GM13977 (cell line): ENCODE data around the gene EPC1.
A peak's percentile ranks its signal among the peaks of the same experiment; 100 is the strongest.

ENCODE experiments used
- DNase-seq: peaks from one replicate; pipeline ENCODE4 v3.0.0; 2012; ENCODE audit warnings: low spot score
- in situ Hi-C: fragments of 300-500 bp; cut with MboI; formaldehyde crosslinking; loops from one replicate; pipeline ENCODE4 v1.12.0; 2022; ENCODE audit warnings: low sequenced_read_pairs, low pct_unique_long_range_greater_than_20kb, mixed read lengths, inconsistent platforms; ENCODE audit not compliant: unreplicated experiment
- TF ChIP-seq, protein P1 (sequence below): IDR thresholded peaks from 2 replicates; pipeline ENCODE4 v1.5.1; 2012; ENCODE audit warnings: mild to moderate bottlenecking, control low read depth; ENCODE audit not compliant: insufficient read depth; ENCODE audit errors: extremely low read depth, missing control alignments

The EPC1 gene

DNA sequence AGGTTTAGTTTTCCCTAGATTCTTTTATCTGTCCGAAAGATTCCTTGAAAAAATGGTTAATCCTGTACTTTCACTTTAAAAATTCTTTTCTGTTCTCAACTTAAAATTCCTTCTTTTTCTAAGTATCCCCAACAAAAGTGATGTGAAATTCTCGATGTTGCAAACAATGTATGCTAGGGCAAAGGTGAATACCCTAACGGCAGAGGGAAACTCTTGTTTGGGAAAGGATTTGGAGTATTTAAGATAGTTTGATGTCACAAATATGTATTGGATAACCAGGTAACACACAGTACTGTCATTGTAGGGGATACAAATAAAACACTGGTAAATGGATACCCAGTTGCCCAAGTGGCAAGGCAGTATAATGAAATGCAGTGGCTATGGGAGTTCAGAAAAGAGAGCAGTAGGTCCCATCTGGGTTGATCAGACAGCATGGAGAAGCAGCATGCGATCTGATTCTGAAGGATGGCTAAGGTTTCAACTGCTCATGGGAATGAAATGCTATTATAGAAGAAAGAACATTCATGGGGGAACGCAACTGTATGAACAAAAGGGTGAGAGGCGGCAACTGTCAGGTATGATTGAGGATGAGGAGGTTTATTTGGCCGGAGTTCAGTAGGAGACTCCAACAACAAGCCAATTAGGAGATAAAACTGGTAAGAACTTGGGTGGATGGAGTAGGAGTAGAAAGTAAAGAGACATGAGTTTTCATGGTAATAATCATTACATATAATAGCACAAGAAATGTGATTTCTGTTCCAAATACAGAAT is 3.2 kb upstream of the EPC1 start:
- in situ Hi-C loops = loop anchor here (5.0 to 25.0 kb wide), 3 partner anchors 93 to 488 kb away; partner anchors contain the start of gene KIF5B
- DNase-seq = no peak
- TF ChIP-seq, protein P1, sequence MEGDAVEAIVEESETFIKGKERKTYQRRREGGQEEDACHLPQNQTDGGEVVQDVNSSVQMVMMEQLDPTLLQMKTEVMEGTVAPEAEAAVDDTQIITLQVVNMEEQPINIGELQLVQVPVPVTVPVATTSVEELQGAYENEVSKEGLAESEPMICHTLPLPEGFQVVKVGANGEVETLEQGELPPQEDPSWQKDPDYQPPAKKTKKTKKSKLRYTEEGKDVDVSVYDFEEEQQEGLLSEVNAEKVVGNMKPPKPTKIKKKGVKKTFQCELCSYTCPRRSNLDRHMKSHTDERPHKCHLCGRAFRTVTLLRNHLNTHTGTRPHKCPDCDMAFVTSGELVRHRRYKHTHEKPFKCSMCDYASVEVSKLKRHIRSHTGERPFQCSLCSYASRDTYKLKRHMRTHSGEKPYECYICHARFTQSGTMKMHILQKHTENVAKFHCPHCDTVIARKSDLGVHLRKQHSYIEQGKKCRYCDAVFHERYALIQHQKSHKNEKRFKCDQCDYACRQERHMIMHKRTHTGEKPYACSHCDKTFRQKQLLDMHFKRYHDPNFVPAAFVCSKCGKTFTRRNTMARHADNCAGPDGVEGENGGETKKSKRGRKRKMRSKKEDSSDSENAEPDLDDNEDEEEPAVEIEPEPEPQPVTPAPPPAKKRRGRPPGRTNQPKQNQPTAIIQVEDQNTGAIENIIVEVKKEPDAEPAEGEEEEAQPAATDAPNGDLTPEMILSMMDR = no peak

GRCh38 chr10:32349199-32349585 is 2.2 kb upstream of the EPC1 start:
- TF ChIP-seq, protein P1 = no peak
- no peak for DNase-seq
- in situ Hi-C loops = loop anchor here (5.0 to 25.0 kb wide), 2 partner anchors 92 to 487 kb away; no protein-coding TSS in a partner anchor

GRCh38 chr10:32348297-32349198 is 1.6 kb upstream of the EPC1 start:
- in situ Hi-C loops = loop anchor here (5.0 to 25.0 kb wide), 2 partner anchors 91 to 486 kb away; no protein-coding TSS in a partner anchor
- TF ChIP-seq, protein P1 = no peak
- no peak for DNase-seq

DNA sequence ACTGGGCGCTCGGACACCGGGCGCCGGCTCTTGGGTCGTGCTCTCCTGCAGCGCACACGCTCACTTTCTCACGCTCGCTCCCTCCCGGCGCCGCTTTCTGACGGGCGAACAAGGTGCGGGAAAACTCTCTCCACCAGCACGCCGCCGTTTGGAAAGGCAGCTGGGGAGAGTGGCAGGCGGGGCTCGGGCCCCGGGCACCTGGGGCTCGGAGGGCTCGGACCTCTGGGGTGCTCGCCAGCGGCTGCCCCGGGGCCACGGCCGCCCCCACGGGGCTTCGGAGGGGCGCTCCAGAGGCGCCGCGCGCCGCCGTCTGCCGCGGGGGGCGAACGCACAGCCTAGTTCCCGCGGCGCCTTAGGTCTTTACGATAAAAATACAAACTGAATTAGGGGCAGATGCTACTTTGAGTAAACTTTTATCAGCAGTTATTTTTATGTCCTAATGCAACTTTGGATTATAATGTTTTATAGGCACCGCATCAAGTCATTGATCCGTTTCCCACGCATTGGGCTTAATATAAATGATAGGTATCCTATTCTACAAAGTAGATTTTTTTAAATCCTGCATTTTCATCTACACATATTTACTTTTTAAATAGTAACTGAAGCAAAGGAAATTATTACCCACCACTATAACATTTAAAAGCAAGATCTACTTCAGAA is 535 bp upstream of the EPC1 start:
- in situ Hi-C loops = loop anchor here (5.0 to 25.0 kb wide), 2 partner anchors 90 to 485 kb away; no protein-coding TSS in a partner anchor
- DNase-seq = no peak
- TF ChIP-seq, protein P1 = no peak

GRCh38 chr10:32346134-32346550 is 816 bp downstream of the EPC1 start:
- in situ Hi-C loops = loop anchor here (5.0 to 25.0 kb wide), 2 partner anchors 89 to 484 kb away; no protein-coding TSS in a partner anchor
- peak; percentile 96 for DNase-seq
- TF ChIP-seq, protein P1 = peak; percentile 94

GRCh38 chr10:32341596-32341995 is 5.4 kb downstream of the EPC1 start:
- TF ChIP-seq, protein P1 = no peak
- in situ Hi-C loops = loop anchor here (25.0 kb wide), 1 partner anchor 479 kb away; no protein-coding TSS in a partner anchor
- DNase-seq = no peak
